Retinal pigment epithelial cell (primary cell): Measurements from ENCODE around the gene GAPDHS.

ENCODE experiments used
- DNase-seq: peaks from one replicate; pipeline ENCODE4 v3.0.0-alpha.2; 2010; ENCODE audit warnings: low read depth
- H3K4me3 ChIP-seq: 2 replicates; pipeline ENCODE4 v1.5.1; 2011; ENCODE audit warnings: mild to moderate bottlenecking, low read length, control low read depth, moderate library complexity
- TF ChIP-seq, protein P1 (sequence below): conservative IDR thresholded peaks from 2 replicates; pipeline ENCODE4 v1.5.1; 2011; ENCODE audit warnings: low read depth, low read length, control low read depth, inconsistent platforms

The GAPDHS gene

DNA sequence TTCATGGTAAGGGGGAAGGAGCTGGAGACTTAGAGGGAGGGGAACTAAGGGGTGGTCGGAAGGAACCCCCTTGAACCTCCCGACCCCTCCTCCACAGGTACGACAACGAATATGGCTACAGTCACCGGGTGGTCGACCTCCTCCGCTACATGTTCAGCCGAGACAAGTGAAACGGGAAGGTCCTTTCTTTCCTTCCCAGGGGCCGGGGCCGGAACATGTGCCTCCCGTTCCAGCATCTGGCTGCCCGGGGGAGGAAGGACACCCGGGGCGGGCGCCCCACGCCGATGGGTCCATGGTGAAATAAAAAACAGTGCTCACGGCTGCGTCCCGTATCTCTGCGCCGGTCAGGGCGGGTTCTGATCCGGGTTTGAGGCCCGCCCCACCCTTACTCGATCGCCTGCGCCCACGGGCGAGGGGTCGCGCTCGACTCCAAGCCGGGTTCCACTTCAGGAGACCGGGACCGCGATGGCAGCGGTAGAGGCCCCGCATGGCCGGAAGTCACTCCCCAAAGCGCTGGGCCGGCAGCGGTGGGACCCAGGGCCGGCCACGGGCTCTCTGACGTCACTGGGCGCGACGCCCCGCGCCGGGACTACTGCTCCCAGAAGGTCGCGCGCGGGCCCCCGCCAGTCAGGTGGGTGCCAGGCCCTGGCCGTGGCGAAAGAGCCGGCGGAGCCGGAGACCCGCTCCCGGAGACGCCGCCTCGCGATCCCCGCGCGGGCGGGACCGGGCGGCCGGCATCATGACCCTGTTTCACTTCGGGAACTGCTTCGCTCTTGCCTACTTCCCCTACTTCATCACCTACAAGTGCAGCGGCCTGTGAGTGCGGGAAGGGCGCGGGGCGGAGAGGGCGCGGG, 12.0 kb downstream of the GAPDHS start, which contains the start of gene TMEM147:
Gene TMEM147 (plus strand): TSS at position 626 of the 854 bp plus-strand sequence. CDS start 114 bp downstream, at position 740.
- TF ChIP-seq, protein P1, sequence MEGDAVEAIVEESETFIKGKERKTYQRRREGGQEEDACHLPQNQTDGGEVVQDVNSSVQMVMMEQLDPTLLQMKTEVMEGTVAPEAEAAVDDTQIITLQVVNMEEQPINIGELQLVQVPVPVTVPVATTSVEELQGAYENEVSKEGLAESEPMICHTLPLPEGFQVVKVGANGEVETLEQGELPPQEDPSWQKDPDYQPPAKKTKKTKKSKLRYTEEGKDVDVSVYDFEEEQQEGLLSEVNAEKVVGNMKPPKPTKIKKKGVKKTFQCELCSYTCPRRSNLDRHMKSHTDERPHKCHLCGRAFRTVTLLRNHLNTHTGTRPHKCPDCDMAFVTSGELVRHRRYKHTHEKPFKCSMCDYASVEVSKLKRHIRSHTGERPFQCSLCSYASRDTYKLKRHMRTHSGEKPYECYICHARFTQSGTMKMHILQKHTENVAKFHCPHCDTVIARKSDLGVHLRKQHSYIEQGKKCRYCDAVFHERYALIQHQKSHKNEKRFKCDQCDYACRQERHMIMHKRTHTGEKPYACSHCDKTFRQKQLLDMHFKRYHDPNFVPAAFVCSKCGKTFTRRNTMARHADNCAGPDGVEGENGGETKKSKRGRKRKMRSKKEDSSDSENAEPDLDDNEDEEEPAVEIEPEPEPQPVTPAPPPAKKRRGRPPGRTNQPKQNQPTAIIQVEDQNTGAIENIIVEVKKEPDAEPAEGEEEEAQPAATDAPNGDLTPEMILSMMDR = no peak
- DNase-seq = peak; percentile 56
- peak within 1 kb of the TSS; percentile 91 for H3K4me3 ChIP-seq

DNA sequence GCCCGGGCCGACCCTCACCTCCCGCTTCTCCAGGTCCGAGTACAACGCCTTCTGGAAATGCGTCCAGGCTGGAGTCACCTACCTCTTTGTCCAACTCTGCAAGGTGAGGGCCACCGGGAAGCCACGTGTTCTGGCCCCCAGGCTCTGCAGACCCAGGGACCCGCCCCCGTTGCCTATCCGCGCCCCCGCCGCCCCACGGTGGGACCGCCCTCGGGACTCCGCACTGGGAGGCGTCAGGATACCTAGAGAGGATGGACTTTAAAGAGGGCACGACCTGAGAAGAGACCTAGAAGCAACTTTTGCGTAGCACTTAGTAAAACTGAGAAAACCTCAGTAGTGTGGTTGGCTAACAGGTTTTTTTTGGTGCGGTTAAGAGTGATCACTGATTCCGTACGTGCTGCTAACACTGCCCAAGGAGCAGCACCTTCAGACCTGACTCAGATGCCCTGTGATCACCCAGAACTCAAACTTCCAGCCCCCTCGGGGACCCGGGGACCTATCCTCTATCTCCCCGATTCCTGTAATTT, 12.7 kb downstream of the GAPDHS start:
- H3K4me3 ChIP-seq = peak overlapping the region; percentile 91
- TF ChIP-seq, protein P1 = no peak
- no peak for DNase-seq

DNA sequence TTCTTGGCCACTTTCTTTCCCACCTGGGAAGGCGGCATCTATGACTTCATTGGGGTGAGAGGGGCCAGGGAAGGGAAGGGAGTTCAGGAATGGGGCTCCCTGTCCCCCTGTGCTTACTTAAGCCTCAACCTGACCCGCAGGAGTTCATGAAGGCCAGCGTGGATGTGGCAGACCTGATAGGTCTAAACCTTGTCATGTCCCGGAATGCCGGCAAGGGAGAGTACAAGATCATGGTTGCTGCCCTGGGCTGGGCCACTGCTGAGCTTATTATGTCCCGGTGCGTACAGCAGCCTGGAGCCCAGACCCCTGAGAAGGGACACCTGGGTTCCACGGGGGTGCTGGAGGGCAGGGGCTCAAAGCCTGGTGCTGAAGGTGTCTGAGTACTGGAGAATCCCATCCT, 13.3 kb downstream of the GAPDHS start:
- TF ChIP-seq, protein P1 = no peak
- peak overlapping the region; percentile 91 for H3K4me3 ChIP-seq
- no peak for DNase-seq

DNA sequence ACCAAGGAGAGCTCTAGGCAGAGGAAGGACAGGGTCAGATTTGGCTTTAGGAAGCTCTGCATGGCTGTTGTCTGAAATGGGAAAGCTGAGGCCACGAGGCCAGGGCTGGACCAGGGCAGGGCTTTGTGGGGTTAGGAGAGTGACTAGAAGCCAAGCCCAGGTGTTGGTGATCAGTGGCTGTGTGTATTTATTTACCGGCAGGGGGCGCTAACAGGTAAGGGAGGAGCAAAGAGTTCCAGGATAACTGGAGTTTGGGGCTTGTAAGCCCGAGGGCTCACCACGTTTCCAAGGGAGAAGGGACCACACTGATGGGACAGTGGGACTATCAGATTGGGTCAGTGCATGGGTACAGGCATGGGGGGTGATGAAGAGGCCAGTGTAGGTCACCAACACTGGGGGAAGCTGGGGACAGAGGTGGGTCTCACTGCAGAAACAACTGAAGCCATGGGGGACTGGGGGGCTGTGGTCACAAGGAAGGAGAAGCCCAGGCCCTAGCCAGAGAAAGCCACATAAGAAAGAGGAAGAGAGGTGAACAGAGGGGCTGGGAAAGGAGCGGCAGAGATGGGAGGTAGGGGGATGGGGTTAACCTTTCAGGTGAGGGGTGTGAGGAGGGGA, 16.0 kb downstream of the GAPDHS start:
- DNase-seq = no peak

DNA sequence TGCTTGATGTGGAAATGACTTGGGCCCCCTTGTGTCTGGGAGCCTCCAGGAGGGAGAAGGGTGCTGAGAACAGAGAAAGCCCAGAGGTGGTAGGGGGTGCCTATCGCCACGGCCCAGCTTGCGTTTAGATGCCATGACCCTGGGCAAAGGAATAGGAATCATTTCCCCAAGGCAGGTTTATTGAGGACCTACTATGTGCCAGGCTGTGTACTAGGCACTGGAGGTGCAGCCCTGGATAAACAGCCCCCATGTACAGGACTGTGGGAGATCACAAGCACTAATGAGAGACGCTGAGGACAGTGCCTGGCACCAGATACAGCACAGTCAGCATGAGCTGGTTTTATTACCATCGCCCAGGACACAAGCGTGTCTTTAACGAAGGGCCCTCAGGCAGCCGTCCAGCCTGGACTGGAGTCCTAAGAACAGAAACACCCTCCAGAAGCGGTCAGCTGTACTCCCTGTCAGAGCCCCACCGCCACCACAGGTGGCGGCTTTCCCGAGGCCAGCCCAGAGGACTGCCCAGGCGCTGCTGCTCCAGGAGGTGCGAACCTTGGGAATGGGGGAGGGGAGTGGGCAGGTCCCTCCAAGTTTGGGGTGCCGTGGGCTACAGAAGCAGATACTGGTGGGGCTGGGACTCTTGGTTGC, 16.7 kb downstream of the GAPDHS start:
- TF ChIP-seq, protein P1 = no peak
- no peak for DNase-seq
- H3K4me3 ChIP-seq = no peak overlapping the region

More for the DNA sequence above, 16.0 kb downstream of the GAPDHS start:
- no peak overlapping the region for H3K4me3 ChIP-seq
- TF ChIP-seq, protein P1 = peak; percentile 79

DNA sequence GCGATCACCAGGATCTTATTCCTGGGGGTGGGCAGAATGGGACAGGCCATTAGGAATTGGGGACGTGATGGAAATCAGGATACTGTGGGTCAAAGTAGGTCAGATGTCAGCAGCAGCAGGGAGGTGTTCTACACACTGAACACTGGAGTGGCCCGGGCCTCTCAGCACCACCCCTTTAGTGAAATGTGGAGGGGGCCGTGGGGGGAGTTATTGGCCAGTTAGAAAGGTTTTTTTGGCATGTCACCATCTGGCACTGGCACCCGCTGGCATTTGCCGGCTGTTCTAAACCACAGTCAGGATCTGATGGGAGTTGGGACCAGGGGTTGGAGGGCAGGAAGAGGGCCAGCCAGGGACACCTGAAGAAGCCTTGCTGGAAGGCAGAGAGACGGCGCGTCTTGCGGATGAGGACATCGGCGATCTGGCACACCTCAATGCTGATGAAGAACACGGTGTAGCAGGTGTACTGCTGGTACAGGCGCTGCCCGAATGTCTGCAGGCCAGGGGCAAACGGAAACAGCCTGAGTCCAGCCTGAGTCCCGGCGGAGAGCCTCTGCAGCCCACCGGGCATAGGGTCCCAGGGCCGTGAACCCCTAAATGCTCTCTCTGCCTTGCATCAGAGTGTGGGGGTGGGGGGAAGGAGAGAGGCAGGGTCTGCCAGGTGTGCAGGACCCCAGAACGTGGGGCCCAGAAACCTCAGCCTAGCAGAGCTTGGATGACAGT, 18.0 kb downstream of the GAPDHS start:
- H3K4me3 ChIP-seq = no peak overlapping the region
- DNase-seq = no peak
- TF ChIP-seq, protein P1 = no peak
